Subcutaneous adipose tissue (tissue), 4 donors: ENCODE measurements around the gene TOMM7. TPM values are rescaled to one million over a fixed set of nuclear protein-coding genes. Genes with fewer than 3 reads are reported as not detected.

Experiments used
- CTCF ChIP-seq: fragments of 450-650 bp; IDR thresholded peaks from one replicate; pipeline ENCODE4 v1.5.1; 2016; ENCODE audit warnings: low read depth, mild to moderate bottlenecking, control low read depth, antibody characterized with exemption, moderate library complexity
- total RNA-seq, 4 donors: library from RNA; depleted of rRNA; stranded (reverse); fragments of >200 nt; gene quantifications; one replicate each; pipeline ENCODE4 v1.1.0, GENCODE V29; 2016

TOMM7 gene
- total RNA-seq, 4 donors from 2014 or later = 174 to 260 (median 210) TPM

GRCh38 chr7:22827563-22827962, 4.9 kb upstream of the TOMM7 start:
- TF ChIP-seq CTCF = no peak

GRCh38 chr7:22826593-22826992, 3.9 kb upstream of the TOMM7 start:
- no peak for TF ChIP-seq CTCF

GRCh38 chr7:22824760-22825159, 2.1 kb upstream of the TOMM7 start:
- no peak for TF ChIP-seq CTCF

GRCh38 chr7:22823142-22823497, 471 bp upstream of the TOMM7 start:
- no peak for TF ChIP-seq CTCF

- TF ChIP-seq CTCF = no peak
These were observed 755 bp downstream of the TOMM7 start for GRCh38 chr7:22821702-22822485.

GRCh38 chr7:22819476-22819875, 3.2 kb downstream of the TOMM7 start:
- TF ChIP-seq CTCF = no peak

GRCh38 chr7:22814261-22815208, 8.1 kb downstream of the TOMM7 start:
- TF ChIP-seq CTCF = no peak
